GM18499 (cell line): ENCODE data around the gene DCP2.
"Not testable (repeated sequence)": the region's sequence is repeated elsewhere in the genome, so short reads cannot be mapped to it uniquely, and the experiment has no call there.

Experiments
- ATAC-seq: cut with Tn5 transposase; IDR thresholded peaks from one replicate; pipeline ENCODE4 v1.9.1; 2021; ENCODE audit warnings: moderate number of reproducible peaks; ENCODE audit not compliant: insufficient read depth, unreplicated experiment

Gene DCP2

DNA sequence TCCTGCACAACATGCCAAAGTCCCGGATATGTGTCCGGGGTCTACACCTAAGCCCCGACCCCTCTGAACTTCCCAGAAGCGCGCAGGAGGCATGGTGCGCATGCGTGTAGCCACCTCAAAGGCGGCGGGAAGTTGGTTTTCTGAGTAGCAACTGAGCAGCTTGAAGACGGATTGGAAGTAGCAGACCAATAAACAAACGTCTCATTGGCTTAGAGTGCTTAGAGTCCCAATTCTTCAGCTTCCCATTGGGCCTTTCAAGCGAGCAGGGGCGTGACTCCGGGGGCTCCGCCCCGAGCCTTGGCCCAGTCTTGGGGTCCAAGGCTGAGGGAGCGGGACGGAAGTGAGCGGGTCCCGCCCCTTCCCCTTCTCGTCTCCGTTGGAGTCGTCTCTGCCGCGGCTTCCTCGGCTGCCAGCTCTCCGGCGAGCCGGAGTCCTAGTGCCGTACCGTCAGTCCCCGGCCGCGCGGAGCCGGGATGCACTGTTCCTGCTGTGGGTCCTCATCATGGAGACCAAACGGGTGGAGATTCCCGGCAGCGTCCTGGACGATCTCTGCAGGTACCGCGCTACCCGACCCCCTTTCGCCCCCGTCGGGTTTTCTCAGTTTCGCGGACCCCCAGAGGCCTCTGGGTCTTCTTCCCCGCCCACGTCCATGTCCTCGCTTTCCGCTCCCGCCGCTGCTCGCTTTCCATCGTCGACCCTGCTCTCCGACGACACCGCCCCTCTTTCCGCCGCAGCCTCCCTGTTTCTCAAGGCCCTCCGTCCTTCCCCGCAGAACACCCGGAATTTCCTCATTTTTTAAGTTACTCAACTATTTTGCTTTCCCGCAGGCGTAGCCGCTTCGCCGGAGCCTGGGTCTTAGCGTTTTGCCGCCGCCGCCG is at the start of gene DCP2:
DCP2 (plus strand) TSS at position 367 of the 878 bp plus-strand sequence; CDS start at position 503, 136 bp downstream.
- ATAC-seq = peak; percentile 96

DNA sequence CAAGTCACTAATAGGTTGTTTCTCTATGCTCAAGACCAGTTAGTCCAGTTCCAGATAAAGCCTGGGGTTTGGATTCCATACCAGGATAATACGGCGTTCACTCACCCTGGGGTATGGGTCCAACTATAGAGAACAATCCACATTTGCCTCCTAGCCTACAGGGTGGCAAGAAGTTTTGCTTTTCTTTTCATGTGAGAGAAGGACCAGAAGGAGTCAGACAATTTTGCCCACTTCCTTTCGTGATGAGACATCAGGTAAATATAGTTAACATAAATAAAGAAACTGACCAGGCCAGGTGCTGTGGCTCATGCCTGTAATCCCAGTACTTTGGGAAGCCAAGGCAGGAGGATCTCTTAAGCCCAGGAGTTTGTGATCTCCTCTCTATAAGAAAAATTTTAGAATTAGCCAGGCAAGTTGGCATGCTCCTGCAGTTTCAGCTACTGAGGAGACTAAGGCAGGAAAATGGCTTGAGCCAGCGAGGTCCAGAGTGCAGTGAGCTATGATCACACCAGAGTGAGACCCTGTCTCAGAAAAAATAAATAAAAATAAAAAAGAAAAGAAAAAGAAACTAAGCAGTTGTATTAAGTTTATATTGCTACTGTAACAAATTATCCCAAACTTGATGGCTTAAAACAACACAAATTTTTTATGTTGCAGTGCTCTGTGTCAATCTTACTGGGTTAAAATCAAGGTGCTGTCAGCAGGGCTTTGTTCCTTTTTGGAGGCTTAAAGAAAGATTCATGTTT is 47.1 kb upstream of the DCP2 start:
- peak; percentile 32 for ATAC-seq

DNA sequence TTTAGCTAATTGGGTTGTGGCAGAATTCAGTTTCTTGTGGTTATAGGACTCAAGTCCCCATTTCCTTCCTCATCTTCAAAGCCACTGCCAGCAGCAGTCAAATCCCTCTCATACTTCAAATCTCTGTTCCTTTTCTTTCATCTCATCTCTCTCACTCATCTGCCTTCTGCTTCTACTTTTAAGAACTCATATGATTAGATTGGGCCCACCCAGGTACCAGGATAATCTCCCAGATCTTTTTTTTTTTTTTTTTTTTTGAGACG is 46.6 kb upstream of the DCP2 start:
- ATAC-seq = peak; percentile 68

DNA sequence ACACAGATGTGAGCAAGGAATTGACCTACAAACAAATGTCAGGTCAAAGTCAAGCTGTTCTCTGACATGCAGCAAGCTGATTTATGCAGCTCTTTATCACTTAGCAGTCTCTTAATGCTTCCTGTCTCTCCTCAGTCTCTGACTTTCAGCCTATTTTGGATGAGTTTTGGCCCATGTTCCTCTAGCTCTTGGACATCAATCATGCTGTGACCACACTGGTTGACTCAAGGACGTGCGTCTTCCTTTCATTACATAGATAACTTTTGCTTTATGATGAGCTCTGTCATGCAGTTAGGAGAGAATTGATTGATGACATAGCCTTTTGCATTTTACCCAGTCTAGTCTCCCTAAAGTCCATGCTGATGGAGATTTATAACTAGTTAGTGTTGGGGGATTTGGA is 45.1 kb upstream of the DCP2 start:
- ATAC-seq = no peak

DNA sequence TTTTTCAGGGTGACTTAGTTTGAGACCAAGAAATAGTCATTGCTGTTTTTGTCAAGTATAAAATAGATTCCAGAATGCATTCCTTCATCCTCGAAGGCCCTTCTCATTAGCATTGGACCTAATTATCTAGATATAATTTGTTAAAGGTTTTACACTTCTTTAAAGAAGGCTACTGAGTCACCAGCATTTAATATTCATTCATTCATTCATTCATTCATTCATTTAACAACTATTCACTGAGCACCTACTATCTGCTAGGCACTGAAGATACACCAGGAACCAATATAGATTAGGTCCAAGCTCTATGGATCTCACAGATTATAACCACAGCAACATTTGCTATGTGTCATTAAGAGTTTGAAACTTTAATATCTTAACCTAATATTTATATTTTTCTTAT is 43.5 kb upstream of the DCP2 start:
- no peak for ATAC-seq

DNA sequence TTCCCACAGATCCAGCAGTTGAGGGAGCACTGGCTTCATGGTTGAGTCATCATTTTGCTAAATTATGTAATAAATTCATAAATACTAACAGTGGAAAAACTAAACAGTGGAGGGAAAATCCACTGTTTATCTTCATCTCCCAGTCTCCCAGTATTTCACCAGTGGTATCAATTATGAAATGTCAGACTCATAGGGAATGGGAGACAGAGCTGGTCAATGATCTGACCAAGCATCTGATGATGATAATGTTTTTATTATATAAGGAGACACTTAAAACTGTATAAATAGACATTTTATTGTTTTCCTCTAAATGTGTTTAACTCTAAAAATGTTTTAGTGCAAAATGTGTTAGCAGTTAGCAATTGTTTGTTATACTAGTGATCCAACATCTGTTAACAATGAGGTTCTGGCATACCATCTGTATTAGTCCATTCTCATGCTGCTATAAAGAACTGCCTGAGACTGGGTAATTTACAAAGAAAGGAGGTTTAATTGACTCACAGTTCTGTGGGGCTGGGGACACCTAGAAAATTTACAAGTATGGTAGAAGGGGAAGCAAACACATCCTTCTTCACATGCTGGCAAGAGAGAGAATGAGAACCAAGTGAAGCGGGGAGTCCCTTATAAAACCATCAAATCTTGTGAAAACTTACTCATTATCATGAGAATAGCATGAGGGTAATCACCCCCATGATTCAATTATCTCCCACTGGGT is 42.8 kb upstream of the DCP2 start:
- ATAC-seq = no peak

DNA sequence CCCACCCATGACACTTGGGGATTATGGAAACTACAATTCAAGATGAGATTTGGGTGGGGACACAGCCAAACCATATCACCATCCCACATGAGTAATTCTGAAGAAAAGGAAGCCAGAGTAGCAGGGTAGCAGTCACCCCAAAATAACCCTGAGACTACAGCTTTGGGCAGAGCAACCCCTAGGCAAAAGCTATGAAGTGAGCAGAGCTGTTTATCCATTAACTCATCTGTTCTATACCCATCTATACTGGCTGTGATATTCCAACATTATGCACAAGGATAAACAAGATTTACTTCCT is 42.3 kb upstream of the DCP2 start:
- no peak for ATAC-seq

DNA sequence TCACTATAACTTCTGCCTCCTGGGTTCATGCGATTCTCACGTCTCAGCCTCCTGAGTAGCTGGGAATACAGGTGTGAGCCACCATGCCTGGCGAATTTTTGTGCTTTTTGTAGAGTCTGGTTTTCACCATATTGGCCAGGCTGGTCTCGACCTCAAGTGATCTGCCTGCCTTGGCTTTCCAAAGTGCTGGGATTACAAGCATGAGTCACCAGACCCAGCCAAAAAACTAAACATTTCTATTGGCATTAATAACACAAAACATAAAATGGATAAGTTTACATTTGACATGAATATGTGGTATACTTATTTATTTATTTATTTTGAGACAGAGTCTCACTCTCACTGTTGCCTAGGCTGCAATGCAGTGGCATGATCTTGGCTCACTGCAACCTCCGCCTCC is 40.9 kb upstream of the DCP2 start:
- no peak for ATAC-seq

DNA sequence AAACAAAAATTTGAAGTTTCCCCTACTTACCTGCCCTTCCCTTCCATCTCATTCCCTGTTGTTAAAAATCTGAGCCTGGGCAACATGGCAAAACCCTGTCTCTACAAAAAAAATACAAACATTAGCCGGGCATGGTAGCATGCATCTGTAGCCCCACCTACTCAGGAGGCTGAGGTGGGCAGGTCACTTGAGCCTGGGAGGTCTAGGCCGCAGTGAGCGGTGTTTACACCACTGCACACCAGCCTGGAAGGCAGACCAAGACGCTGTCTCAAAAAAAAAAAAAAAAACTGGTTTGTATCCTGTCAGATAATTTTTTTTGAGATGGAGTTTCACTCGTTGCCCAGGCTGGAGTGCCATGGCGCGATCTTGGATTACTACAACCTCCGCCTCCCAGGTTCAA is 38.3 kb upstream of the DCP2 start:
- ATAC-seq = no peak

DNA sequence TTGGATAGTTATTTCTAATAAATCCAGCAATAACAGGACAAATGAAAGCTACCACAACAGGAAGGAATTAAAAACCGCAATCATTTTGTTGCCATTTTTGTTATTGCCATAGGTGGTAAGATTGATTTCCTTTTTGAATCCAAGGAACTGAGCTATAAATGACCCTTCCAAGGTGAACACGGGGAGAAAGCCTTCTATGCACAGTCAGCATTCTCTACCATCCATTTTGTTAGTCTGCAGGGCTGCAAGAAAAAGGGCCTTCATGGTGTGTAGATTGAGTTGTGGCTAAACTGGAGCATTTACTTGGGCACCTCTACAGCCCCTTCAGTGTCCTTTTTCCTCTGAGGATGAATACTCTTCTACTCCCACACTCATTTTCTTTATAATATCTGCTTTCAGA is 35.9 kb upstream of the DCP2 start:
- no peak for ATAC-seq

DNA sequence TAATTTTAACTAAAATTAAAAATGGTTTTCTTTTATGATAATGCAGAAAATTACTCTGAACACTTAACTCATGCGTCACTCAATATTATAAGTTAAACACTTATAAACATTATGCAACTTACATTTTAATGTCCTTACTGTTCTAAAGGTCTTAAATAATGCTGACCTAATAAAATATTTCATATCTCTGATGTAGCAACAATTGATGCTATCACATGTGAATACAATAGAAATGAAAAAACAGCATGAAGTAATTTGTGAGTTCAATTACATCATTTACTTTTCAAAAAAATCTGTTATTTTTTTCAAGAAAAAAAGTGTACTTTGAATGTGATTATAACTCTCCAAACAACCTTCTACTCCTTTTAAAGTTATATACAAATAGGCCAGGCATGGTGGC is 28.1 kb upstream of the DCP2 start:
- ATAC-seq = no peak

DNA sequence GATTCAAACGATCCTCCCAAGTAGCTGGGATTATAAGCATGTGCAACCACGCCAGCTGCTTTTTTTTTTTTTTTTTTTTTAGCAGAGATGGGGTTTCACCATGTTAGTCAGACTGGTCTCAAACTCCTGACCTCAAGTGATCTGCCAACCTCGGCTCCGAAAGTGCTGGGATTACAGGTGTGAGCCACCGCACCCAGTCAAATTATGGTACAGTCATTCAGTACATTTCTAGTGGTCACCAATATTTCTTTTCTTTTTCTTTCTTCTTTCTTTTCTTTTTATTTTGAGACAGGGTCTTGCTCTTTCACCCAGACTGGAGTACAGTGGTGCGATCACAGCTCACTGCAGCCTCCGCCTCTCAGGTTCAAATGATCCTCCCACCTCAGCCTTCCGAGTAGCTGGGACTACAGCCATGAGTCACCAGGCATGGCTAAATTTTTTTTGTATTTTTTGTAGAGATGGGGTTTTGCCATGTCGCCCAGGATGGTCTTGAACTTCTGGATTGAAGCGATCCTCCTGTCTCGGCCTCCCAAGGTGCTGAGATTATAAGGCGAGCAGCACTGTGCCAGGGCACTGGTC is 25.4 kb upstream of the DCP2 start:
- peak; percentile 91 for ATAC-seq

DNA sequence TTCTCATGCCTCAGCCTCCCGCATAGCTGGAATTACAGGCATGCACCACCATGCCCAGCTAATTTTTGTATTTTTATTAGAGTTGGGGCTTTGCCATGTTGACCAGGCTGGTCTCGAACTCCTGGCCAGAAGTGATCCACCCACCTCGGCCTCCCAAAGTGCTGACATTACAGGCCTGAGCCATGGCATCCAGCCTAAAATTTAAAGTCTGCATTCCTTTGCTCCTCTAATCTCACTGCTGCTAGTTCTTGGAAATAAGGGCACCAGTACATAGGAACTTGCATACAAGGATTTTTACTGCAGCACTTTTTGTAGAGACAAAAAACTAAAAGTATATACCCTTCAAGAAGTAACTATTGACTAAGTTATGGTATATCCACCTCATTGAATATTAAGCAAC is 20.0 kb upstream of the DCP2 start:
- ATAC-seq = no peak

DNA sequence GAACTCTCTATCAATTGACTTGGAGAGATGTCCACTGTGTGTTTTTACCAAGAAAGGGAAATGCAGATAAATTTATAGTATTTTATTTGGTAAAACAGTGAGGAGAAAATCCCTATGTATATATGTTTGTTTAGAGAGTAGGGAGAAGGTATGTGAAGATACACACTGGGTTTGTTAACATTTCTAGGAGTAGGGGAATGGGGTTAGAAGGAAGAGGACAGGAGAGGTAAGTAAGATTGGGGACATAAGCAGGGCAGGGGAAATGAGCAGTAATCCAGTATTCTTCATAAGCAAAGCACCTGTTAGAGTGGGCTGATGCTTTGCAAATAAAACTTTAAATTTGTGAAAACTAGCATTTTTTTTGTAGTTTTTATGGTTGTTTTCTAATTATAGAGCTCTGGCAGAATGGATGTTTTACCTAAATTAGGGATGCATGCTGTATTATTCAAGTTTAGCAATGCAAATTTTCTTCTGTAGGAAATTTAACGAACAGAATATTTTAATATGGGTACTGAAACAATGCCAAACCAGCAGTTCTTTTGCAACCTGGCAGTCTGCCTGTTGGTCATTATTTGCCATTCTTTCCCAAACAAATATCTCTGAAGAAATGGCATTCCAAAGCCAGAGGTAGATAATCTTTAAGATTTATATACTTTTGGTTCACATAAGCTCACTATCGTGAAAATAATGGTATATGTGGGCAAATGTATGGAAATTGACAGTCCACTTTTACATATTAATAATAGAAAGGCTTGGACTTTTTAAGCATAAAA is 19.4 kb upstream of the DCP2 start:
- ATAC-seq = no peak

DNA sequence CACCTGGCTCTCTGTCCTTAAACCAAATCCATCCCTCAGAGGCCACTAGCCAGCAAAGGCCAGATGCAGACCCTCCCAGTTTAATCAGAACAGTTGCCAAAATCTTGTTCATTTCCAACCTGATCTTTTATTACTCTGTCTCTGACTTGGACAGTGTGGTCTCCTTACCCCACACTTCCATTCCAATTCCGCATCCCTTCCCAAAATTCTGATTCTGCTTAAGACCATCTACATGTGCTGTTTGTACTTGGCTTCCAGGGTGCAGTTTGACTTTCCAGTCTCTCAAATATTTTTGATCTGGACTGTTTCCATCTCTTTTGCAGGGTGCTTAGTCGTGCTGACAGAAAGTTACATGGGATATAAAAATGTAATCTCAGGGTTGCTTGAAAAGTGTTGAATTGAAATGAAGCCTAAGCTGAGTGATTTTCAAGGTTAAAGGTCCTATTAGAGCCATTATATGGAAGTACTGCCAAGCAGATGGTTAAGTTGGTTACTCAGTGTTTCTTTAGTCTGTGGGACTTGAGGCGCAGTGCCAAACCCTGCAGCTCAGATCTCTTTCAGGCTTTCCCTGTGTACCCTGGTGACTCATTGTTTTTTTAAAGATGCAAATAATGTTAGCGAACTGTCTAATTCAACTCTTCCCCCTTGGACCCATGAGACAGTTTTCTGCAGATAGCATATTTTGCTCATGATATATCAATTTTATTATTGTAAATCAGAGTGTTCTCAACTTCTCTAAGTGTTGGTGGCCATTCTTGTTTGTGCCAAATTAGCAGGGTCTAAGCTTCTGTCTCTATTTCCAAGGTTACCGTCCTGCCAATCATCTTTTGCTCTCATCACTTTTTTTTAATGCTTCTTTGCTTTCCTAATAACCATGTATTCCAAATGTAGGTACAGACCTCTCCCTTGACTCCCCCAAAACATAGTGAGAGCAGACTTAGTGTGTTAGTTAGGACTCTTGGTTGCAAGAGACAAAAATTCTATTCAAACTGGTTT is 18.2 kb upstream of the DCP2 start:
- peak; percentile 89 for ATAC-seq

DNA sequence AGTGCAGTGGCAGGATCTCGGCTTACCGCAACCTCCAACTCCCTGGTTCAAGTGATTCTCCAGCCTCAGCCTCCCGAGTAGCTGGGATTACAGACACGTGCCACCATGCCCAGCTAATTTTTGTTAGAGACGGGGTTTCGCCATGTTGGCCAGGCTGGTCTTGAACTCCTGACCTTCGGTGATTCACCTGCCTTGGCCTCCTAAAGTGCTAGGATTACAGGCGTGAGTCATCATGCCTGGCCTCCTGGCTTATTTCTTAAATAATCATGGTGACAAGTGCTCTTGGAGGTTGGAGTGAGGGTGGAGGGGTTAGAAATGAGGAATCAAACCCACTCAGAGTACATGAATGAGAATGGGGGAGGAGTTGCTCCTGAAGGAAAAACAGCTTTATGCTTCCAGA is 16.7 kb upstream of the DCP2 start:
- not testable (repeated sequence) for ATAC-seq

DNA sequence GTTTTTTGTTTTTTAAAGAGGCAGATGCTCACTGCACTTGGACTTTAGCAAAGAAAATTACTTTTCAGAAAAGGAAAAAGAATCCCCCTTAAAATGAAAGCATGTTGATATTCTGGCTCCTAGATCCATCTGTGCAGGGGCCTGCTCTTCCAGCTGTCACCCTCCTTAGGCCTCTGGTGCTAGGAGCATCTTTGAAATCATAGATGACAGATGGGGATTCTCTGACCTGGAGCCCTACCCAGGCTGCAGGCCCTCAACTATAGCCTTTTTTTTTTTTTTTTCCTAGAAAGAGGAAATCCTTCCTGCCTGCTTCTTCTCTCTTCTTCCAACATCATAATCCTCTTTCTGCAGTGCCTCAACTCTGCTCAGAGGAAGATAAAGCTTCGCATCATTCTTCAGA is 16.3 kb upstream of the DCP2 start:
- no peak for ATAC-seq

DNA sequence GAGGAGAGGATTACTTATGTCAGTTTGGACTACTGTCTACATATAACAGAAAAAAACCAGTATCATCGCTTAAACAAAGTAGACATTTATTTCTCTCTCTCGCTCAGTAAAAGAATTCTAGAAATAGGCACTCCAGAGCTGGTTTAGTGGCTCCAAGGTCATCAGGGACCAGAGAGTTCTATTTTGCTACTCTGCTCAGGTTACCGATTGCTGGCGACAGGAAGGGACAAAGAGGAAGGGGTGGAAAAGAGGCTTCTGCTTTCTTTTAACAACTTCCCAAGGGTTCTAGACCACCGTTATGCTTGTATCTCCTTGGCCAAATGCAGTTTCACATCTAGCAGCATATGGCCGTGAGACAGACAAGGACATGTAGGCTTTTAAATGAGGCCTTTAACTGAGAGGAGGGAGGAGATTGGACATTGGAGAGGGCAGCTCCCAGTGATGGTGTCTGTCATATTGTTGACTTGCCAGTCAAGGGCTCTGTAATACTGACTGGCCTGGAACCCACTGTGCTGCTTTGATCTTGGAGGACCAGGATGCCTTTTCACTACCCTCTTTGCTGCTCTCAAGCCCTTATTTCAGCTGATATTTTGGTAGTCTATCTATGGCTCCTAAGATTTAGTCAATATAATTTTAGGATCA is 15.6 kb upstream of the DCP2 start:
- no peak for ATAC-seq

DNA sequence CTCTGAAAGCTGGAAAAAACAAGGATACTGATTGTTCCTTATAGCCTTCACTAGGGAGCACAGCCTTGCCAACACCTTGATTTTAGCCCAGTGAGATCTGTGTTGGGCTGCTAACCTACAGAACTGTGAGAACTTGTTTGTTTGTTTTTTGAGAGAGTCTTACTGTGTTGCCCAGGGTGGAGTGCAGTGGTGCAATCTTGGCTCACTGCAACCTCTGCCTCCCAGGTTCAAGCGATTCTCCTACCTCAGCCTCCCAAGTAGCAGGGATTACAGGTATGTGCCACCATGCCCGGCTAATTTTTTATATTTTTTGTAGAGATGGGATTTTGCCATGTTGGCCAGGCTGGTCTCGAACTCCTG is 13.2 kb upstream of the DCP2 start:
- ATAC-seq = not testable (repeated sequence)
